Parathyroid adenoma (tissue), 2 donors: ENCODE measurements around the gene PCED1B.
"Not testable (repeated sequence)": the region's sequence is repeated elsewhere in the genome, so short reads cannot be mapped to it uniquely, and the experiment has no call there.

Experiments used
- H2AFZ ChIP-seq: fragments of 300-600 bp; sonication (generic); one replicate; pipeline ENCODE4 v1.7.0; 2017; ENCODE audit warnings: antibody characterized with exemption, mild to moderate bottlenecking
- H3K27ac ChIP-seq: fragments of 300-600 bp; sonication (generic); one replicate; pipeline ENCODE4 v1.7.0; 2017
- H3K27me3 ChIP-seq: fragments of 300-600 bp; sonication (generic); one replicate; pipeline ENCODE4 v1.7.0; 2017; ENCODE audit warnings: low read length; ENCODE audit not compliant: control insufficient read depth, insufficient read depth
- H3K36me3 ChIP-seq: fragments of 300-600 bp; sonication (generic); one replicate; pipeline ENCODE4 v1.7.0; 2017; ENCODE audit warnings: low read length; ENCODE audit not compliant: control insufficient read depth, insufficient read depth
- H3K4me1 ChIP-seq: fragments of 300-600 bp; sonication (generic); one replicate; pipeline ENCODE4 v1.7.0; 2017; ENCODE audit warnings: control low read depth
- H3K4me2 ChIP-seq: fragments of 300-600 bp; sonication (generic); one replicate; pipeline ENCODE4 v1.7.0; 2017; ENCODE audit warnings: low read length
- H3K4me3 ChIP-seq: fragments of 300-600 bp; sonication (generic); one replicate; pipeline ENCODE4 v1.7.0; 2017; ENCODE audit warnings: low read depth, low read length
- H3K79me2 ChIP-seq: fragments of 300-600 bp; sonication (generic); one replicate; pipeline ENCODE4 v1.7.0; 2017; ENCODE audit warnings: control low read depth
- H3K9ac ChIP-seq: fragments of 300-600 bp; sonication (generic); one replicate; pipeline ENCODE4 v1.7.0; 2017; ENCODE audit warnings: mild to moderate bottlenecking
- H3K9me3 ChIP-seq: fragments of 300-600 bp; sonication (generic); one replicate; pipeline ENCODE4 v1.7.0; 2017; ENCODE audit warnings: low read length; ENCODE audit not compliant: control insufficient read depth
- TF ChIP-seq, protein P1 (sequence below): fragments of 300-600 bp; sonication (generic); IDR thresholded peaks from one replicate; pipeline ENCODE4 v1.7.0; 2017; ENCODE audit warnings: antibody characterized with exemption, mild to moderate bottlenecking
- donor health status: primary hyperparathyroidism.

PCED1B gene

DNA sequence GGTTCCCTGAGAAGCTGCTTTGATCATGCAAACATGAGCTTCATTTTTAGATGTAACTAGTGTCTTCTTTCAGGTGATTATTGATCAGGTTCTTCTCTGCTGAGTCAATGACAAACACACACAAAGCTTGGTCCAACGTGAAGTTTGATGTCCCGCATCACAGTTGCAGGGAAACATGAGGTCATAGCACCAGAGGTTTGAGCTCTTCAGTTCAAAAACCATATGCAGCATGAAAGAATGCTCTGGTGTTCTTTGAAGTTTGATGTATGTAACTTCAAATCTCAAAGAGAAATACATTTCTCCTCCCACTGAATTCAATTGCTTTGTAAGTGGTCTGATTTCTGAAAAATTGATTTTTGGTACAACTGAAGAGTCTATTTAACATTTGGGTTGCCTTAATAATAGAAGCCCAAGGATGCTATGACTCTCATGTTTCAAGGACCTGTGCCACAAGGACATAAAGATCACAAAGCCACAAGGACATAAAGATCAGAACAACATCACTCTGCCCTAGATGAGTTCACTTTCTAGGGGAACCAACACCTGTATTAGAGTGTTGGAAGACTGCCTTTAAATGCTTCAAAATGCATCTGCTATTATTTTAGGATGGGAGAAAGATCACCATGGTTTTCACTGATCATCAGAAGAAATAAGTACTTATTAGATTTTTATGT is 31.4 kb downstream of the PCED1B start:
- Histone ChIP-seq H3K4me3 (no peak overlapping the region), H3K27me3 (no peaks in the 10 kb centered on the region), H3K79me2 (no peaks in the 10 kb centered on the region), H3K4me1 (no peaks in the 10 kb centered on the region), H3K4me2 (no peak overlapping the region), H3K9ac (no peak overlapping the region), H3K36me3 (no peaks in the 10 kb centered on the region), H3K27ac (no peak overlapping the region), H3K9me3 (no peaks in the 10 kb centered on the region), H2AFZ (no peak overlapping the region)
- TF ChIP-seq, protein P1, sequence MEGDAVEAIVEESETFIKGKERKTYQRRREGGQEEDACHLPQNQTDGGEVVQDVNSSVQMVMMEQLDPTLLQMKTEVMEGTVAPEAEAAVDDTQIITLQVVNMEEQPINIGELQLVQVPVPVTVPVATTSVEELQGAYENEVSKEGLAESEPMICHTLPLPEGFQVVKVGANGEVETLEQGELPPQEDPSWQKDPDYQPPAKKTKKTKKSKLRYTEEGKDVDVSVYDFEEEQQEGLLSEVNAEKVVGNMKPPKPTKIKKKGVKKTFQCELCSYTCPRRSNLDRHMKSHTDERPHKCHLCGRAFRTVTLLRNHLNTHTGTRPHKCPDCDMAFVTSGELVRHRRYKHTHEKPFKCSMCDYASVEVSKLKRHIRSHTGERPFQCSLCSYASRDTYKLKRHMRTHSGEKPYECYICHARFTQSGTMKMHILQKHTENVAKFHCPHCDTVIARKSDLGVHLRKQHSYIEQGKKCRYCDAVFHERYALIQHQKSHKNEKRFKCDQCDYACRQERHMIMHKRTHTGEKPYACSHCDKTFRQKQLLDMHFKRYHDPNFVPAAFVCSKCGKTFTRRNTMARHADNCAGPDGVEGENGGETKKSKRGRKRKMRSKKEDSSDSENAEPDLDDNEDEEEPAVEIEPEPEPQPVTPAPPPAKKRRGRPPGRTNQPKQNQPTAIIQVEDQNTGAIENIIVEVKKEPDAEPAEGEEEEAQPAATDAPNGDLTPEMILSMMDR = no peak

DNA sequence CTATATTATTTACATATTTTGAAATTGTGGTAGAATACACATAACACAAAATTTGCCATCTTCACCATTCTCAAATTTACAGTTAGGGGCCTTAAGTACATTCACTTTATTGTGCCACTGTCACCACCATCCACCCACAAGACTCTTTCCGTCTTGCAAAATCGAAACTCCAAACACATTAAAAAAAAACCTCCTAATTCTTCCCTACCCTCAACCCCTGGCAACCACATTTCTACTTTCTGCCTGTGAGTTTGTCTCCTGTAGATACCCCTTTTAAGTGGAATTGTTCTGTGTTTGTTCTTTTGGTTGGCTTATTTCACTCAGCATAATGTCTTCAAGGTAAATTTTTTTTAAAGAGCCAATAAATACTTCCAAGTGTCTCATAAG is 32.0 kb downstream of the PCED1B start:
- no peak overlapping the region for H3K27ac ChIP-seq
- TF ChIP-seq, protein P1 = no peak

DNA sequence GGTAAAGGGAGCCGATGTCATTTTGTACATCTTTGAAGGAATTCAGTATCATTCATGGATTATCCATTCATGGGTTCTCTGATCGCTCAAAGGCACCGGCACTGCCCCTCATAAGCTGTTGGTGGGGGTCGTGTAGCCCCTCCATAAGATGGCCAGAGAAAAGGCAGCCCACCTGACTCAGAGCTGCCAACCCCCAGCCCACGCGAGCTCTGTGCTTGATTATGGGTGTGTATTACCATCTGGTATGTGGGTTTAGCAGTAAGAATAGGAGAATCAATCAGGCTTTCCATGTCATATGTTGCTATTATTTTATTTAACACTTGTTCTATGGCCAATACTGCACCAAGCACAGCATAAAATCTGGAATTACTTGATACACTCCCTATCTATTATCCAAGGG is 32.4 kb downstream of the PCED1B start:
- Histone ChIP-seq H3K4me3 (no peak overlapping the region), H3K27me3 (no peaks in the 10 kb centered on the region), H3K4me1 (no peaks in the 10 kb centered on the region), H3K9ac (no peak overlapping the region), H3K9me3 (no peaks in the 10 kb centered on the region), H3K27ac (no peak overlapping the region), H3K79me2 (no peaks in the 10 kb centered on the region), H2AFZ (no peak overlapping the region), H3K4me2 (no peak overlapping the region), H3K36me3 (no peaks in the 10 kb centered on the region)
- TF ChIP-seq, protein P1 = no peak

More for the DNA sequence above, 32.0 kb downstream of the PCED1B start:
- Histone ChIP-seq H3K4me2 (no peak overlapping the region), H3K4me3 (no peak overlapping the region), H2AFZ (no peak overlapping the region), H3K27me3 (no peaks in the 10 kb centered on the region), H3K79me2 (no peaks in the 10 kb centered on the region), H3K9ac (no peak overlapping the region), H3K9me3 (no peaks in the 10 kb centered on the region), H3K36me3 (no peaks in the 10 kb centered on the region), H3K4me1 (no peaks in the 10 kb centered on the region)

DNA sequence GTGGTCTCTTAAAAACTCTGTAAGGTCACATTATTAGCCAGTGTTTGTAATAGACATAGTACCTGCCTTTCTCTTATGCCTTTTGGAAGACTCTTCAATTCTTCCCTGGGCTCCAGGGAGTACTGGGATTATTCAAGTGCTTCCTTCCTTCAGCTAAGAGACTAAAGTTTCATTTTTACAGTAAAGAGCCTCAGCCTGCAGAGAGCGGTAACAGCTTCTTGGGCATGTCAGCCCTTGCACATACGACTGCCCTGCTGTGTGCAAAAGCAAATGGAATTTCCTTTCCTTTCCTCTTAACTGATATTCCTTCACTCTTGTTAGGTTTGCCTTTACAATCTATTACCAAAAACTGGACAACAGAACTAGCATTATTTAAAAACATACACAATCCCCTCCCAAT is 33.3 kb downstream of the PCED1B start:
- H3K27me3 ChIP-seq = no peaks in the 10 kb centered on the region
- H3K4me2 ChIP-seq = no peak overlapping the region
- TF ChIP-seq, protein P1 = no peak
- H3K9ac ChIP-seq = no peak overlapping the region
- H3K36me3 ChIP-seq = no peaks in the 10 kb centered on the region
- H3K4me3 ChIP-seq = no peak overlapping the region
- H3K9me3 ChIP-seq = no peaks in the 10 kb centered on the region
- H3K27ac ChIP-seq = no peak overlapping the region
- no peak overlapping the region for H2AFZ ChIP-seq
- H3K79me2 ChIP-seq = no peaks in the 10 kb centered on the region
- no peaks in the 10 kb centered on the region for H3K4me1 ChIP-seq

DNA sequence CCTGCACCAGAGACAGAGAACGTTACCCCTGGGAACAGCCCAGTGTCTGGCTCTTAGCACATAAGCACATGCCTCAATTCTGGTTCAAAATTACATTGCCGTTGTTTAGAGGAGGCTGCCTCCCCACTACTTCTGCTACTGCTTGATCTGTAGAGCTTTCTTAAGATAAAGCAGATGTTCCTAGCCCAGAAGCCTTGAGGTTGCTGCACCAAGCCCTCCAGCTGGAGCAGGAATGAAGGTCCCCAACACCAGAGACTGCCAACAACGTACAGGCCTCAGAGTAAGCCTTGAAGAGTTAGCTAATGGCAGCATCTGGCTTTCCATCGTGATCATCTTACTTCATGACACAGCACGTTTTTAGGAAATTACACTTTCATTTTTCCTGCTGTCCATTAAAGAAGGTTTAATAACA is 35.1 kb downstream of the PCED1B start:
- Histone ChIP-seq H3K4me3 (no peak overlapping the region), H2AFZ (no peak overlapping the region), H3K27me3 (no peaks in the 10 kb centered on the region), H3K79me2 (no peaks in the 10 kb centered on the region), H3K36me3 (no peaks in the 10 kb centered on the region), H3K9ac (no peak overlapping the region), H3K4me2 (no peak overlapping the region), H3K4me1 (no peaks in the 10 kb centered on the region), H3K27ac (no peak overlapping the region), H3K9me3 (no peaks in the 10 kb centered on the region)
- TF ChIP-seq, protein P1 = no peak

DNA sequence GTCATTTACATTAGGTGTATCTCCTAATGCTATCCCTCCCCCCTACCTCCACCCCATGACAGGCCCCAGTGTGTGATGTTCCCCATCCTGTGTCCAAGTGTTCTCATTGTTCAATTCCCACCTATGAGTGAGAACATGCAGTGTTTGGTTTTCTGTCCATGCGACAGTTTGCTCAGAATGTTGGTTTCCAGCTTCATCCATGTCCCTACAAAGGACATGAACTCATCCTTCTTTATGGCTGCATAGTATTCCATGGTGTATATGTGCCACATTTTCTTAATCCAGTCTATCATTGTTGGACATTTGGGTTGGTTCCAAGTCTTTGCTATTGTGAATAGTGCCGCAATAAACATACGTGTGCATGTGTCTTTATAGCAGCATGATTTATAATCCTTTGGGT is 37.9 kb downstream of the PCED1B start:
- H3K36me3 ChIP-seq, H3K27me3 ChIP-seq, H2AFZ ChIP-seq, H3K4me3 ChIP-seq, H3K79me2 ChIP-seq, H3K4me1 ChIP-seq, H3K27ac ChIP-seq, H3K9me3 ChIP-seq, H3K9ac ChIP-seq, H3K4me2 ChIP-seq: not testable (repeated sequence)
